Endothelial cell of umbilical vein (primary cell): ENCODE measurements around the gene PAFAH2.

Experiments used
- EZH2 ChIP-seq: IDR thresholded peaks from 2 replicates; pipeline ENCODE4 v1.6.1; 2012; ENCODE audit warnings: borderline replicate concordance, low read depth, mild to moderate bottlenecking, moderate library complexity, low read length, inconsistent platforms; ENCODE audit not compliant: severe bottlenecking
- POLR2A ChIP-seq: IDR thresholded peaks from 2 replicates; pipeline ENCODE4 v1.6.1; 2012; ENCODE audit warnings: low read depth, mild to moderate bottlenecking, control low read depth, low read length
- POLR2AphosphoS5 ChIP-seq: IDR thresholded peaks from 2 replicates; pipeline ENCODE4 v1.6.1; 2012; ENCODE audit warnings: low read depth, mild to moderate bottlenecking, control low read depth, low read length, moderate library complexity; ENCODE audit not compliant: insufficient read depth
- TF ChIP-seq, protein P1 (sequence below), 2 donors: IDR thresholded peaks; 1 replicate in 1 of 2; 2 replicates in 1 of 2; pipeline ENCODE4 v1.5.1; 2011; ENCODE audit warnings: low read length in 2 of 2, mild to moderate bottlenecking in 2 of 2, moderate library complexity in 2 of 2, control low read depth in 1 of 2, inconsistent platforms in 1 of 2, low read depth in 1 of 2; ENCODE audit not compliant: insufficient read depth in 1 of 2; ENCODE audit errors: extremely low read depth in 1 of 2

- TF ChIP-seq POLR2A (no peak), POLR2AphosphoS5 (no peak), EZH2 (no peak)
- TF ChIP-seq, protein P1, sequence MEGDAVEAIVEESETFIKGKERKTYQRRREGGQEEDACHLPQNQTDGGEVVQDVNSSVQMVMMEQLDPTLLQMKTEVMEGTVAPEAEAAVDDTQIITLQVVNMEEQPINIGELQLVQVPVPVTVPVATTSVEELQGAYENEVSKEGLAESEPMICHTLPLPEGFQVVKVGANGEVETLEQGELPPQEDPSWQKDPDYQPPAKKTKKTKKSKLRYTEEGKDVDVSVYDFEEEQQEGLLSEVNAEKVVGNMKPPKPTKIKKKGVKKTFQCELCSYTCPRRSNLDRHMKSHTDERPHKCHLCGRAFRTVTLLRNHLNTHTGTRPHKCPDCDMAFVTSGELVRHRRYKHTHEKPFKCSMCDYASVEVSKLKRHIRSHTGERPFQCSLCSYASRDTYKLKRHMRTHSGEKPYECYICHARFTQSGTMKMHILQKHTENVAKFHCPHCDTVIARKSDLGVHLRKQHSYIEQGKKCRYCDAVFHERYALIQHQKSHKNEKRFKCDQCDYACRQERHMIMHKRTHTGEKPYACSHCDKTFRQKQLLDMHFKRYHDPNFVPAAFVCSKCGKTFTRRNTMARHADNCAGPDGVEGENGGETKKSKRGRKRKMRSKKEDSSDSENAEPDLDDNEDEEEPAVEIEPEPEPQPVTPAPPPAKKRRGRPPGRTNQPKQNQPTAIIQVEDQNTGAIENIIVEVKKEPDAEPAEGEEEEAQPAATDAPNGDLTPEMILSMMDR (IDR thresholded peaks at IDR 0.05; ENCODE audit: extremely low read depth in 1 of 2, insufficient read depth in 1 of 2, low read depth in 1 of 2, low read length in 2 of 2): no peak
Observed at GRCh38 chr1:25952841-25953401, 44.9 kb downstream of the PAFAH2 start.
